GM21786 (cell line): Measurements from ENCODE around the gene ADGRG6.
"Not testable (repeated sequence)": the region's sequence is repeated elsewhere in the genome, so short reads cannot be mapped to it uniquely, and the experiment has no call there.

ENCODE experiments used
- ATAC-seq: cut with Tn5 transposase; IDR thresholded peaks from one replicate; pipeline ENCODE4 v1.9.1; 2021; ENCODE audit not compliant: unreplicated experiment

ADGRG6 gene

DNA sequence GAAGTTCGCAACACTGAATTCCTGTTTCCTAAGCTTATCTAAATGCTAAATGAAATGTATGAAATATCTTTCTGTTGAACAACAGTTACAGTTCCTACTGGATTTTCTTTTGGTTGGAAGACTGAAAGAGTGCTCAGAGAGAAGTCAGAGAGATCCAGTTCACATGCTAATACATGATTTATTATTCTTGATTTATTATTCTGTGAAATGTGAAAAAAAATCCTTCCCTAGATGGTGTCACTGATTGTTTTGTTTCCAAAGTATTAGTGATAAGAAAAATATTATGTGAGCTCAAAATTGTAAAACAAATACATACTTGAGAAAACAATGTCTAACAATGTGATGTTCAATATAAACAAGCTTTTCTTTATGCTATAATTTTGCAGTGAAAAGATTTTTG, 42.1 kb downstream of the ADGRG6 start:
- no peak for ATAC-seq

- no peak for ATAC-seq
Observed at GRCh38 chr6:142345261-142345660, 43.5 kb downstream of the ADGRG6 start.

- not testable (repeated sequence) for ATAC-seq
Observed at GRCh38 chr6:142346166-142346565, 44.4 kb downstream of the ADGRG6 start.

DNA sequence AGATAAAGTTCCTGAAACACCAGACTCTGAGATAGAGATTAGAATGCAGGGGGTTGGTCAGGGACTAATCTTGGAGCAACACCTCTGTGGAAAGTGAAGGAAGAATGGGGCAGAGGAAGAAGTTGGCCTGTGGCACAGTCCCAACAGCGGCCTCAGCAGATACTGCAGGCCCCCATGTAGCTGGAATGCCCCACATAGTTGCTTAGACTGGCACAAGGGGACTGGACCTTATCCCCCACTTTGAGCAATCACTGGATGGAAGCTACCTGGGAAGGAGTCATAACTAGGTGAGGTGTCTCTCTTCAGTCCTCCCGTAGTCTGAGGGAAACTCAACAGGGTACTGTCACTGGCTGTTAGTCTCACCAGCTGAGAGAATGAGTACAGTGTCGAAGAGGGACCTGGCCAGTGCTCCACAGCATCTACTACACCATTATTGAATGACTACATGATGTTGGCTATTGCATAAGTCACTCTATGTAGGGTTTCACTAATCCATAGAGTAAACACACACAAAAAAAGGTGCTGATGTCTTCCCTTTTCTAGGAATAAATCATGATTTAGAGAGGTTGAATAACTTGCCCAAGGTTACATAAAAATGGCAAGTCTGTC, 47.5 kb downstream of the ADGRG6 start:
- ATAC-seq = no peak

- no peak for ATAC-seq
Observed at GRCh38 chr6:142350309-142350708, 48.5 kb downstream of the ADGRG6 start.

DNA sequence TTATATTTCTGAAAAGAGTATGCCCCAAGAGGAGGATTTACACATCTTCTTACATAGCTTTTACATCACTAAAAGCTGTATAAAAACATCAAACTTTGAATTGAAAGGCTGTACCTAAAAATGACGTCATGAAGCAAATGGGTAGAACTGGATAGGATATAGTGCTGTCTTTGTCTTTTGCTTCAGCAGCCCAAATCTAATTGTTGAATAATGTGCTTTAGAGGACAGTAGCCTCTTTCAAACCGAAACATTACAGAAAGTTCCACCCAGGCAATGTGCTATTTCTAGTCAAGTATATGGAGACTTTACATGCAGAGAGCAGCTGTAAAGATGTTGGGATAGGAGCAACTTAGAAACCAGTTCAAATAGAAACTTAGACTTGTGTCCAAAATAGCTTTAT, 51.9 kb downstream of the ADGRG6 start:
- ATAC-seq = no peak

- no peak for ATAC-seq
Observed at GRCh38 chr6:142354650-142355049, 52.8 kb downstream of the ADGRG6 start.

GRCh38 chr6:142355520-142356174, 53.8 kb downstream of the ADGRG6 start:
- ATAC-seq = no peak

DNA sequence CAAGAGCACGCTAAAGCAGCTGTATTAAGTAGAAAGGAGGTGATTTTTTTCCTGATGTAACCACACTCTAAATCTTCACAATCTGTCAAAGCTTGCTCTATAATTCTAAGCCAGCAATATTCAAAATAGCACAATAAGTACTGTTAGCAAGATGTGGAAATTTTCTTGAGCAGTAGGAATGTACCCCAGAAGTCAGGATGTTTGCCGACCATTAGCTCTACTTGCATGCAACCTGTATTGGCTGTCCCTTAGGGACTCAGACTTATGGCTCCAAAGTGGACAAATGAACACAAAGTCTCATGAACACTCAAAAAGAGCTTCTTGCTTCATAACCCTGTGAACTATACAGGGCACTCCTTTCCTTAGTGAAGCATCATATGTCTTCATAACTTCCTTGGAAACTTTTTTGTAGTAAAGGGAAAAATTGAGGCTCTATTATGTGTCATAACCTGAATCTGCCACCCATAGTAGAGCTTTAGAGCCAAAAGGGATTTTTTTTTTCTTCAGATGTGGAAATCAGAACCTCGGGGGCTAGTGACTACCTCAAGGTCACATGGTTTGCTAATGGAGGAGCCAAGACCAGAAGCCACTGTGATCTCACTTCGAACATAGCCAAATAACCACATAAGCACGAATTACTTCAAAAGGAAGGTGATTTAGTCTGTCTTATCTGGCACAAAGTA, 54.5 kb downstream of the ADGRG6 start:
- ATAC-seq = no peak

DNA sequence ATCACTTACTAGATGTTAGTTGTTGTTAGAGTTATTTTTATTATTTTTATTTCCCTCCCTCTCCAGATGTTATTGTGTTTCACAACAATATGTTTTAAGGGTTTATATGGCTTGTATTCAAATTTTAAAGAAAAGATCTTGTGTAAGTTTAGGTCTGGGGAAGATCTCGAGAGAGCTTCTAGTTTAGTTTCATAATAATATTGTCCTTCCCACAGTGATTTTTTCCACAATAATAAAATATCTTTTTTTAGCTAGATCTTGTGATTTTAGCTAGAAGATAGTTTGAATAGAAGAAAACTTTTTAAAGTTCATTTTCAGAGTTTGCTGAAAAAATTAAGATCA, 55.0 kb downstream of the ADGRG6 start:
- no peak for ATAC-seq

DNA sequence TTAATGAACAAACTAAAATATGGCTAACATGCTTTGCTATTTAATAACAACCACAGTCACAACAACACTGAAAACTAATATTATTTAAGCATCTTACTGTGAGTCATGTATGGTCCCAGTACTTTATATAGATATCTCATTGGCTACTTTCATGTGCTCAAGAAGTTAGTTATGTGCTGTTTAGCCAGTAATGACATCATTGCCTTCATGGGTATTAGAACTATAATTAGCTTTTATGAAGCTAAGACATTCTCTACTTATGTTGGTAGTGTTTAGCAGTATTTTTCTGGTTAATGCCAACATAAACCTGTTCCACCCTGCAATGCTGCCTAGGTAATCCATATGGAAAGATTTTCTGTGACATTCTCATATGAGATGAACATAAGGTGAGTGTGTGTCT, 56.1 kb downstream of the ADGRG6 start:
- ATAC-seq = no peak

DNA sequence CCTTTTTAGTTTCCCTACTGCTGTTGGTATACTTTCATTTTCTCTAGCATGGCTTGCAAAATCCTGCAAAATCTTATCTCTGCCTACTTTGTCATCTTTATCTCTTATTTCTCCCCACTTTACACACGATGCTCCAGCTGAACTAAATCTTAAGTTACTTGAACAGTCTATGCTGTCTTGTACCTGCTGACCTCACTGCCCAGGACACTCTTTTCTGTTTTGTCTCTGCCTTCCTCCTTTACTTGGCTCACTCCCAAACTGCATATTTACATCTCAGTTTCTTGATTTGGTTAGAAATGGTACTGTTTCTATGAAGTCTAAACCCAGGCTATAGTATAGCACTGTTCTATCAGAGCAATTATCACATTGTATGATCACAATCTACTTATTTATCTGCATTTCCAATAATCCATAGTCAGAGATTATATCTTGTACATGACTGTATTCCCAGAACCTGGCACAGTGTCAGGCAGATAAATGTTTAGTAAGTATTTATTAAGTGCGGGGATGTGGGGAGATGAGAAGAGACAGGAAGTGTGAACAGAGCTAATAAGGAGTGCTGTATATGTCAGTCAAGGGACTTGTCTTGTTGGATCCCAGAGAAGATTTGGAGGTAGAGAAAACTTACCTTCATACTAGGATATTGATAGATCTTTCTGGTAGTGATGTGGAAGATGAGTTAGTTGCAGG, 57.6 kb downstream of the ADGRG6 start:
- ATAC-seq = no peak

DNA sequence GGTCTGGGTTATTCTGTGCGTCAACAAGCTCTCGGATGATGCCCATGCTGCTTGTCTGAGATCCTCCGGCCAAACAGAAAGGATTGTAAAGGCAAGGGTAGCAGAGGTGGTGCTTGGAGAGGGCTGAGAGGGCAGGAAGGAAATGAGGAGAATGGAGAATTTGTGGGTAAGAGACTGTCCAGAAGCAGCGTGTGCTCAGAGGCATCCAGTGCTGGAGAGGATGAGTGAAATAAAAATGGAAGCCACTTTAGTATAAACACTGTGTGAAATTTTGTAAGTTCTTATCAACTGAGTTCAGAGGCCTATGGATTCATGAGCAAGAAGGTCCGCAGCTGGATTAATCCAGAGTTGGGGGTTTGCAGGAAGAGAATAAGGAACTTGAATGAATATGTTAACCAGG, 59.5 kb downstream of the ADGRG6 start:
- no peak for ATAC-seq

- no peak for ATAC-seq
Observed at GRCh38 chr6:142361779-142362750, 60.3 kb downstream of the ADGRG6 start.

- no peak for ATAC-seq
Observed at GRCh38 chr6:142367061-142367460, 65.3 kb downstream of the ADGRG6 start.

DNA sequence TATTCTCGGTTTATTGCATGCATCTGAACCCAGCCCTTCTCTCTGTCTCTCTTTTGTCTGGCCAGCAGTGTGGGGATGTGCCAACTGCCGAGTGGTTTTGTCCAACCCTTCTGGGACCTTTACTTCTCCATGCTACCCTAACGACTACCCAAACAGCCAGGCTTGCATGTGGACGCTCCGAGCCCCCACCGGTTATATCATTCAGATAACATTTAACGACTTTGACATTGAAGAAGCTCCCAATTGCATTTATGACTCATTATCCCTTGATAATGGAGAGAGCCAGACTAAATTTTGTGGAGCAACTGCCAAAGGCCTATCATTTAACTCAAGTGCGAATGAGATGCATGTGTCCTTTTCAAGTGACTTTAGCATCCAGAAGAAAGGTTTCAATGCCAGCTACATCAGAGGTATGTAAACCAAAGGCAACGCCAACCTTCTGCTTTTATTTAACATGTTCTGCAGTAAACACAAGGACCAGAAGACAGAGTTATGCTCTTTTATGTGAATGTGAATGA, 65.8 kb downstream of the ADGRG6 start:
- ATAC-seq = no peak

GRCh38 chr6:142369266-142369665, 67.5 kb downstream of the ADGRG6 start:
- no peak for ATAC-seq

GRCh38 chr6:142372348-142372747, 70.5 kb downstream of the ADGRG6 start:
- ATAC-seq = no peak

DNA sequence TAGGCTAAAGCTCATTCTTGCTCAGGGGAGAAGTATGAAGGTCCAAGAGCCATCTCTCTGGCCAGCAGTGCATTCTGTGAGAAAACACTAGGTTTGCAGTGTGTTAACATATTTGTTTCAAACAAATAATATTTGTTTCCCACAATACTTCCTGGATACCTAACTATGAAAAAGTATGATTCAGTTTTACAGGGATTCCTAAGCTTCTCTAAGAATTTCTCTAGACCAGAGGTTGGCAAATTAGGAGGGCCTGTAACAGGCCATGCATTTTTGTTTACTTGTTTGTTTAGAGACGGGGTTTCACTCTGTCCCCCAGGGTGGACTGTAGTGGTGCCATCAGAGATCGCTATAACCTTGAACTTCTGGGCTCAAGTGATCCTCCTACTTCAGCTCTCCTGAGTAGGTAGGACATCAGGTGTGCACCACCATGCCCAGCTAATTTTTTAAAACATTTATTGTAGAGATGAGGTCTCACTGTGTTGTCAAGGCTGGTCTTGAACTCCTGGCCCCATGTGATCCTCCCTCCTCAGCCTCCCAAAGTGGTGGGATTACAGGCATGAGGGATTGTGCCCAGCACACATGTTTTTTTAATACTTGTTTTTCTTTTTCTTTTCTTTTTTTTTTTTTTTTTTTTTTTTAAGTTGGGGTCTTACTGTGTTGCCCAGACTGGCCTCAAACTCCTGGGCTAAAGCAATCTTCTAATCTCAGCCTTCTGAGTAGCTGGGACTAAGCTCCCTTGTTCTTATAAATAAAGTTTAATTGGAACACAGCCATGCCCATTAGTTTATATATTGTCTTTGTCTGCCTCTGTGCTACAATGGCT, 71.7 kb downstream of the ADGRG6 start:
- no peak for ATAC-seq
